Psoas muscle (tissue), 8 donors: ENCODE data around the gene C18orf32. TPM values are rescaled to one million over a fixed set of nuclear protein-coding genes. Genes with fewer than 3 reads are reported as not detected.
"Not testable (repeated sequence)": the region's sequence is repeated elsewhere in the genome, so short reads cannot be mapped to it uniquely, and the experiment has no call there.

ENCODE experiments used
- ATAC-seq, 4 donors: fragments of 200-7000 bp; cut with Tn5 transposase; one replicate each; pipeline ENCODE4 v1.9.1; 2020; ENCODE audit warnings: moderate library complexity in 3 of 4, mild to moderate bottlenecking in 2 of 4
- DNase-seq, 2 donors: peaks; one replicate each; pipeline ENCODE4 v3.0.0-alpha.2; 2020
- H3K27ac ChIP-seq: fragments of 200-600 bp; one replicate; pipeline ENCODE4 v1.8.0; 2022
- H3K27me3 ChIP-seq, 3 donors: fragments of 200-600 bp in 1 of 3; one replicate each; pipeline versions ENCODE4 v1.6.1 to v1.8.0; 2013 to 2022; ENCODE audit warnings: low read length in 2 of 3, mild to moderate bottlenecking in 2 of 3, moderate library complexity in 1 of 3; ENCODE audit not compliant: insufficient read depth in 3 of 3
- H3K36me3 ChIP-seq, 2 donors: fragments of 200-600 bp in 1 of 2; one replicate each; pipeline versions ENCODE4 v1.6.1 to v1.8.0; 2013 to 2022; ENCODE audit warnings: low read depth in 1 of 2, mild to moderate bottlenecking in 1 of 2, moderate library complexity in 1 of 2; ENCODE audit not compliant: insufficient read depth in 1 of 2
- H3K4me1 ChIP-seq: fragments of 200-600 bp; one replicate; pipeline ENCODE4 v1.8.0; 2022
- H3K4me3 ChIP-seq: fragments of 200-600 bp; one replicate; pipeline ENCODE4 v1.8.0; 2022; ENCODE audit warnings: mild to moderate bottlenecking
- H3K9me3 ChIP-seq: fragments of 200-600 bp; one replicate; pipeline ENCODE4 v1.8.0; 2022
- CTCF ChIP-seq: fragments of 200-600 bp; IDR thresholded peaks from one replicate; pipeline ENCODE4 v1.8.0; 2022; ENCODE audit warnings: antibody characterized with exemption
- WGBS, 3 donors: extraction: QIAGEN DNeasy Blood & Tissue Kit; methylation state at CpG; one replicate each; pipeline versions ENCODE4 v1.1.6 to v1.1.7; 2013; 5-methylcytosine and 5-hydroxymethylcytosine counted together
- intact Hi-C, 2 donors: fragments of 100-400 bp; cut with DNase I; formaldehyde crosslinking; loops; one replicate each; pipeline versions ENCODE4 v1.11.0 to v1.14.2; 2022
- polyA plus RNA-seq, 3 donors: library from polyadenylated mRNA; stranded (reverse); fragments of 200-250 nt; gene quantifications; one replicate each; pipeline ENCODE4 v1.2.3, GENCODE V29; 2013
- total RNA-seq, 4 donors: library from RNA; stranded (reverse); fragmentation: NEBNext Ultra II Directional in 2 of 4; extraction: Animal tissue kit (Norgen Biotek cat#: 25700) in 2 of 4; gene quantifications; one replicate each; pipeline versions ENCODE4 v1.2.1 to v1.2.4, GENCODE V29; 2021 to 2023
- donor health status: healthy with polysubstance abuse.
- donor health status: DM: no; HTN: no; CAD: no; lungs with moderate emphysema.
- donor health status: Bipolar disorder and iron deficiency.
- donor health status: healthy.
- donor health status: DM: yes; HTN: yes; CAD: no.
- donor health status: DM: no; HTN: no; CAD: no.
- donor health status: DM: no; HTN: no; CAD: no.
- donor health status: DM: yes; HTN: yes; CAD: no.

Gene C18orf32
- total and polyA plus RNA-seq, 7 donors: 25.7 to 75.9 (median 39.6) TPM

GRCh38 chr18:49515516-49515915 lies 28.5 kb upstream of the C18orf32 start:
- Histone ChIP-seq H3K36me3 (no peaks in the 10 kb centered on the region), H3K27ac (no peak overlapping the region), H3K27me3 (no peaks in the 10 kb centered on the region), H3K4me1 (no peaks in the 10 kb centered on the region), H3K9me3 (no peaks in the 10 kb centered on the region), H3K4me3 (no peak overlapping the region)
- intact Hi-C loops: loop anchor here in 1 of 2 donors (10.0 kb wide), 1 partner anchor 679 kb away; the partner anchor contains the start of gene MYO5B
- TF ChIP-seq CTCF: no peak
- WGBS, 3 donors: 89 to 92% (median 90%) methylated on average over 3 of the region's 3 CpGs
- ATAC-seq (no peak), DNase-seq (no peak)

- H3K36me3 ChIP-seq, H3K4me3 ChIP-seq, H3K9me3 ChIP-seq, H3K4me1 ChIP-seq, ATAC-seq, H3K27me3 ChIP-seq, H3K27ac ChIP-seq, DNase-seq: not testable (repeated sequence)
- intact Hi-C loops: loop anchor here in 1 of 2 donors (10.0 kb wide), 1 partner anchor 680 kb away; the partner anchor contains the start of gene MYO5B
- WGBS, 3 donors: 77 to 99% (median 77%) methylated on average over 5 of the region's 5 CpGs
These were observed 28.0 kb upstream of the C18orf32 start for GRCh38 chr18:49515003-49515402.

GRCh38 chr18:49514577-49514976 lies 27.5 kb upstream of the C18orf32 start:
- no peak for ATAC-seq
- H3K27me3 ChIP-seq: no peaks in the 10 kb centered on the region
- H3K27ac ChIP-seq: no peak overlapping the region
- WGBS, 3 donors: 47 to 54% (median 48%) methylated on average over 9 of the region's 9 CpGs
- DNase-seq: no peak
- intact Hi-C loops: loop anchor here (5.0 to 10.0 kb wide), 2 partner anchors 343 to 680 kb away; partner anchors contain the start of gene MYO5B (in 1 of the 2)
- H3K4me1 ChIP-seq: no peaks in the 10 kb centered on the region
- no peaks in the 10 kb centered on the region for H3K9me3 ChIP-seq
- H3K36me3 ChIP-seq: no peaks in the 10 kb centered on the region
- TF ChIP-seq CTCF: no peak
- H3K4me3 ChIP-seq: no peak overlapping the region

GRCh38 chr18:49512876-49513275 lies 25.8 kb upstream of the C18orf32 start:
- intact Hi-C loops: loop anchor here (5.0 to 10.0 kb wide), 2 partner anchors 344 to 682 kb away; partner anchors contain the start of gene MYO5B (in 1 of the 2)
- 84 to 93% (median 91%) methylated on average over 8 of the region's 8 CpGs for WGBS, 3 donors
- not testable (repeated sequence) for H3K36me3 ChIP-seq

GRCh38 chr18:49510393-49511115 lies 23.5 kb upstream of the C18orf32 start:
- H3K9me3 ChIP-seq: no peaks in the 10 kb centered on the region
- WGBS, 3 donors: 34 to 38% (median 36%) methylated on average over 12 of the region's 12 CpGs
- TF ChIP-seq CTCF: peak; percentile 76
- no peak overlapping the region for H3K4me3 ChIP-seq
- ATAC-seq (peak in 2 of 4 donors; percentile 76 to 79), DNase-seq (peak; percentile 29 to 56)
- intact Hi-C loops: loop anchor here (1.0 to 10.0 kb wide), 3 partner anchors 347 to 684 kb away; partner anchors contain the start of gene MYO5B (in 1 of the 2)
- no peaks in the 10 kb centered on the region for H3K36me3 ChIP-seq
- no peaks in the 10 kb centered on the region for H3K27me3 ChIP-seq
- no peaks in the 10 kb centered on the region for H3K4me1 ChIP-seq
- no peak overlapping the region for H3K27ac ChIP-seq

More at GRCh38 chr18:49512876-49513275, 25.8 kb upstream of the C18orf32 start:
- not testable (repeated sequence) for H3K4me1 ChIP-seq, ATAC-seq, H3K27me3 ChIP-seq, H3K27ac ChIP-seq, H3K9me3 ChIP-seq, DNase-seq, H3K4me3 ChIP-seq

- H3K27me3 ChIP-seq, ATAC-seq, H3K4me3 ChIP-seq, H3K36me3 ChIP-seq, H3K27ac ChIP-seq, H3K9me3 ChIP-seq, DNase-seq, H3K4me1 ChIP-seq: not testable (repeated sequence)
- WGBS, 3 donors: 85 to 92% (median 89%) methylated on average over 5 of the region's 5 CpGs
- intact Hi-C loops: loop anchor here in 1 of 2 donors (10.0 kb wide), 1 partner anchor 258 kb away; no protein-coding TSS in a partner anchor
These were observed 19.4 kb upstream of the C18orf32 start for GRCh38 chr18:49506438-49506837.
